KMS-11 (cell line): Measurements from ENCODE around the gene CDK13.
A peak's percentile ranks its signal among the peaks of the same experiment; 100 is the strongest.
"Not testable (repeated sequence)": the region's sequence is repeated elsewhere in the genome, so short reads cannot be mapped to it uniquely, and the experiment has no call there.

Experiments
- H2AFZ ChIP-seq: fragments of 200-600 bp; sonication (generic); 2 replicates; pipeline ENCODE4 v1.6.1; 2016; ENCODE audit warnings: antibody characterized with exemption, mixed run types, low read depth
- H3K27ac ChIP-seq: fragments of 200-600 bp; sonication (generic); 2 replicates; pipeline ENCODE4 v1.6.1; 2016; ENCODE audit warnings: mild to moderate bottlenecking, mixed run types
- H3K27me3 ChIP-seq: fragments of 200-600 bp; sonication (generic); 2 replicates; pipeline ENCODE4 v1.6.1; 2017; ENCODE audit warnings: mild to moderate bottlenecking, low read depth, mixed run types, moderate library complexity; ENCODE audit not compliant: insufficient read depth
- H3K36me3 ChIP-seq: fragments of 200-600 bp; sonication (generic); 2 replicates; pipeline ENCODE4 v1.6.1; 2017; ENCODE audit warnings: mild to moderate bottlenecking, mixed run types; ENCODE audit not compliant: insufficient read depth
- H3K4me1 ChIP-seq: fragments of 200-600 bp; sonication (generic); 2 replicates; pipeline ENCODE4 v1.6.1; 2016; ENCODE audit warnings: mild to moderate bottlenecking, low read depth, mixed run types; ENCODE audit not compliant: poor library complexity, severe bottlenecking
- H3K4me2 ChIP-seq: fragments of 200-600 bp; sonication (generic); 2 replicates; pipeline ENCODE4 v1.7.0; 2016; ENCODE audit warnings: mild to moderate bottlenecking, mixed run types
- H3K4me3 ChIP-seq: fragments of 200-600 bp; sonication (generic); IDR thresholded peaks from 2 replicates; pipeline ENCODE4 v1.6.1; 2017; ENCODE audit warnings: low read depth, low read length, mixed read lengths; ENCODE audit not compliant: insufficient read depth
- H3K79me2 ChIP-seq: fragments of 200-600 bp; sonication (generic); 2 replicates; pipeline ENCODE4 v1.6.1; 2016; ENCODE audit warnings: low read depth, mixed run types; ENCODE audit not compliant: insufficient read depth
- H3K9ac ChIP-seq: fragments of 200-600 bp; sonication (generic); 2 replicates; pipeline ENCODE4 v1.6.1; 2016; ENCODE audit warnings: mild to moderate bottlenecking, mixed run types
- H4K20me1 ChIP-seq: fragments of 200-600 bp; sonication (generic); 2 replicates; pipeline ENCODE4 v1.6.1; 2016; ENCODE audit warnings: mild to moderate bottlenecking, mixed run types; ENCODE audit not compliant: insufficient read depth
- TF ChIP-seq, protein P1 (sequence below): fragments of 200-600 bp; sonication (generic); conservative IDR thresholded peaks from 2 replicates; pipeline ENCODE4 v1.6.1; 2017; ENCODE audit warnings: low read depth, mild to moderate bottlenecking, antibody characterized with exemption, low read length, moderate library complexity, mixed read lengths

CDK13 gene

DNA sequence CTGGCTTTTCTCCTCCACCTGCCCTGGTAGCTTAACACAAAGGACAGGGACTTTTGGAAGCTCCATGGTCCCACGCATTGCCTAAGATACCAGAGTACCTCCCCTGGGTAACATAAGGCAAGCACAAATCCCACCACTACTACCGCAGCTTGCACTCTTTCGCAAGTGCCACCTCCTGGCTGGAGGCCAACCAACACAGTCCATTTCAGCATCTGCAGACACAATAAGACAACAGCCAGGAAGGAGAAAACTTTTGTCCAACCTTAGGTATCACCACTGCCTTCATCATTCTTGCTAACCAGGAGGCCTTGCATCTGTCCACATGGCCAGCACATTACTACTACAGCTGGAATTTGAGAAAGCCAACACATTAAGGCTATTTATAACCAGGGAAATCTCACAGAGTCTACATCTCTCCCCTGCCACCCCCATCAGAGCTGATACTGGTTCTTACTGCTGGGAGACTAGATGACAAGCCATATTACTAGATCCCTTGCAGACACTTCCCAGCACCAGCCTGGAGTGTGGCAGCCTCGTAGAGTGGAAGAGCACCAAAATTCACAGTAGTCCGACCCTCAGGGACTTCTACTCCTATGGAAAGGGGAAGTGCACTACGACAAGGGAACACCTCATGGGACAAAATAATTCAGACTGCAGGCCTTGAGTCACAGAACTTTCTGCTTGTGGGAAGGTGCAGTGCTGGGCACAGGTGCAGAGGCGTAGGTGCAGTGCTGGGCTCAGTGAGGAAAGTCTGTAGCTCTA lies 39.8 kb upstream of the CDK13 start:
- H3K36me3 ChIP-seq: no peaks in the 10 kb centered on the region
- H3K4me3 ChIP-seq: no peak overlapping the region
- H3K27ac ChIP-seq: no peak overlapping the region
- H3K4me2 ChIP-seq: no peak overlapping the region
- H3K9ac ChIP-seq: no peak overlapping the region
- no peak overlapping the region for H2AFZ ChIP-seq
- H4K20me1 ChIP-seq: no peaks in the 10 kb centered on the region
- H3K79me2 ChIP-seq: no peaks in the 10 kb centered on the region
- TF ChIP-seq, protein P1, sequence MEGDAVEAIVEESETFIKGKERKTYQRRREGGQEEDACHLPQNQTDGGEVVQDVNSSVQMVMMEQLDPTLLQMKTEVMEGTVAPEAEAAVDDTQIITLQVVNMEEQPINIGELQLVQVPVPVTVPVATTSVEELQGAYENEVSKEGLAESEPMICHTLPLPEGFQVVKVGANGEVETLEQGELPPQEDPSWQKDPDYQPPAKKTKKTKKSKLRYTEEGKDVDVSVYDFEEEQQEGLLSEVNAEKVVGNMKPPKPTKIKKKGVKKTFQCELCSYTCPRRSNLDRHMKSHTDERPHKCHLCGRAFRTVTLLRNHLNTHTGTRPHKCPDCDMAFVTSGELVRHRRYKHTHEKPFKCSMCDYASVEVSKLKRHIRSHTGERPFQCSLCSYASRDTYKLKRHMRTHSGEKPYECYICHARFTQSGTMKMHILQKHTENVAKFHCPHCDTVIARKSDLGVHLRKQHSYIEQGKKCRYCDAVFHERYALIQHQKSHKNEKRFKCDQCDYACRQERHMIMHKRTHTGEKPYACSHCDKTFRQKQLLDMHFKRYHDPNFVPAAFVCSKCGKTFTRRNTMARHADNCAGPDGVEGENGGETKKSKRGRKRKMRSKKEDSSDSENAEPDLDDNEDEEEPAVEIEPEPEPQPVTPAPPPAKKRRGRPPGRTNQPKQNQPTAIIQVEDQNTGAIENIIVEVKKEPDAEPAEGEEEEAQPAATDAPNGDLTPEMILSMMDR: no peak
- H3K27me3 ChIP-seq: no peaks in the 10 kb centered on the region
- peaks cover 9% of the 10 kb centered on the region for H3K4me1 ChIP-seq

DNA sequence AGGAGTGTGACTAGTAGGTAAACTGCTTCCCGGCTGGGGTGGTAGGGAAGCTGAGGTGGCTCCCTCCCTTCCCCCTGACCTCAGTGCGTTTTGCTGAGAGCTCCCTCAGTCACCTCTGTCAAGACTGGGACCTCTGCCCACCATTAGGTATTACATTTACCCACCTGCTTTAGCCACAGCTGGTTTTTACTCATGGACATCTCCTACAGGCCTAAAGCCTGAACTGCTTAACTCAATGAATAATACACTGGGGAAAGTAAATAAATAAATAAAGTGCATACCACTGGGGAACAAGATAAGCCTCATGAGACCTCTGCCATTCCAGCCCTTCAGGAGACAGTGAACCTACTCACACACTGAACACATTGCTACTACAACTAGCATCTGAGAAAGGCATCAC lies 38.9 kb upstream of the CDK13 start:
- Histone ChIP-seq H3K36me3 (no peaks in the 10 kb centered on the region), H3K4me1 (peaks cover 11% of the 10 kb centered on the region), H3K4me2 (no peak overlapping the region), H2AFZ (no peak overlapping the region), H3K27me3 (no peaks in the 10 kb centered on the region), H4K20me1 (no peaks in the 10 kb centered on the region), H3K4me3 (no peak overlapping the region), H3K27ac (no peak overlapping the region), H3K9ac (no peak overlapping the region), H3K79me2 (no peaks in the 10 kb centered on the region)
- TF ChIP-seq, protein P1: no peak

DNA sequence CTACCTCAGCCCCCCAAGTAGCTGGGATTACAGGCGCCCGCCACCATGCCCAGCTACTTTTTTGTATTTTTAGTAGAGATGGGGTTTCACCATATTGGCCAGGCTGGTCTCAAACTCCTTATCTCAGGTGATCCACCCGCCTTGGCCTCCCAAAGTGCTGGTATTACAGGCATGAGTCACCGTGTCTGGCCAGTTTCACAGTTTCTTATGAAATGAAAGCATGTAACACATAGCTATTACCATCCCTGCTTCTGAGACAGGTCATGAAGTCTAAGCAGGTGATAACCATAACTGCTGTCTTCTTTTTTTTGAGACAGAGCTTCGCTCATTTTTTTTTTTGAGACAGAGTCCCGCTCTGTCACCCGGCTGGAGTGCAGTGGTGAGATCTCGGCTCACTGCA lies 34.2 kb upstream of the CDK13 start:
- H3K27ac ChIP-seq, H3K9ac ChIP-seq, H4K20me1 ChIP-seq, H3K79me2 ChIP-seq, H3K4me2 ChIP-seq, H3K27me3 ChIP-seq, H3K36me3 ChIP-seq, H3K4me3 ChIP-seq: not testable (repeated sequence)
- H2AFZ ChIP-seq: 0 out of 2 replicates have a peak overlapping the region, but pooled peaks have one; percentile 27
- H3K4me1 ChIP-seq: peaks cover 11% of the 10 kb centered on the region

DNA sequence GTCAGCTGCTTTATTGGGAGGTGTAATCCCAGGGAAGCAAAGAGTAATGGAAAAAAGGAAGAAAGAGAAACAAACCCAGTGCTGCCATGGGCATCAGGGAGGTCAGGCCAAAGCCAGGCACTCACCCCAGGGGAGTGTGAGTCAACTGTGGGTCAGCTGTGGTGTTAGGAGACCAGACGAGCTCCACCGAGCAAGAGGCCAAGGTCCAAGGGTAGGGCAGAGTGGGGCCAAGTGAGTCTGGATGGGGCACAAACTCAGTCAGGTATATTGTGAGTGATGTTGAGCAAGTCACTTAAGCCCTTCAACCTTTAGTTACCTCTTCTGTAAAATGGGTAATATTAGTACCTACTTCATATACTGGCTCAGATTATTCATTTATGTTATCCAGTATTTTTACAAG lies 30.4 kb upstream of the CDK13 start:
- H3K36me3 ChIP-seq: no peaks in the 10 kb centered on the region
- H3K79me2 ChIP-seq: no peaks in the 10 kb centered on the region
- H3K27ac ChIP-seq: no peak overlapping the region
- no peak overlapping the region for H2AFZ ChIP-seq
- no peak overlapping the region for H3K9ac ChIP-seq
- H3K4me3 ChIP-seq: no peak overlapping the region
- no peak overlapping the region for H3K4me2 ChIP-seq
- TF ChIP-seq, protein P1: no peak
- H3K27me3 ChIP-seq: no peaks in the 10 kb centered on the region
- peaks cover 8% of the 10 kb centered on the region for H3K4me1 ChIP-seq
- no peaks in the 10 kb centered on the region for H4K20me1 ChIP-seq

DNA sequence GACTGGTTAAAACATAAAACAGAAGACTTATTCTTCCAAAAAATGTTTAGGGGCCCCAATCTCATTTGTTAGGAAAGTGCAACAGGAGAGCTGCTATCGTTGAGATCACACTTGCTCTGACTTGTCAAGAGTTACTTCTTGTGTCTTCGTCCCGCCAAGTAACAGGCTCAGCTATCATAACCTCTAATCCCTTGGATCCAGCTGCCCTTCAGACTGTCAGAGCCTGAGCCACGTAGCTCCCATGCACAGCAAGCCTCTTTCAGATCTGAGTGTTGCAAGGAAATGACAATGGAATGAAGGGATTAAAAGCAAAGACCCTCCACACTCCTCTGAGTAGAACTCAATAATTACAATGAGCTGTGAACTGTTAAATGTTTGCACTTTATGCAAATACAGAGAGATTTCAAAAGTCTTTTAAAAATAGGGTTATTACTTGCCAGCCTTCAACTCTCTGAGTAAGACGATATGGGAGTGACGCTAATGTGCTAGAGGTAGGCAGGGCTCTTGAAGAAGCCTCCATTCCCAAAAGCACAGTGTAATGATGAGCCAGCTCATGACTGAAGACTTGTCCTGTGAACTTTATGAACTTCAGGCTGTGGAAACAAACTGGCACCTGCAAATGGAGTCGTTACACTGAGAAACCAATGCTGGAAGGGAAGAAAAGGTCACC lies 28.4 kb upstream of the CDK13 start:
- H3K36me3 ChIP-seq: no peaks in the 10 kb centered on the region
- H3K27me3 ChIP-seq: no peaks in the 10 kb centered on the region
- TF ChIP-seq, protein P1: no peak
- no peak overlapping the region for H3K4me2 ChIP-seq
- no peak overlapping the region for H3K4me3 ChIP-seq
- no peak overlapping the region for H3K9ac ChIP-seq
- H2AFZ ChIP-seq: no peak overlapping the region
- H4K20me1 ChIP-seq: no peaks in the 10 kb centered on the region
- H3K27ac ChIP-seq: no peak overlapping the region
- no peaks in the 10 kb centered on the region for H3K79me2 ChIP-seq
- H3K4me1 ChIP-seq: no peaks in the 10 kb centered on the region
